ENCODE data around the gene RREB1.

RREB1 gene

DNA sequence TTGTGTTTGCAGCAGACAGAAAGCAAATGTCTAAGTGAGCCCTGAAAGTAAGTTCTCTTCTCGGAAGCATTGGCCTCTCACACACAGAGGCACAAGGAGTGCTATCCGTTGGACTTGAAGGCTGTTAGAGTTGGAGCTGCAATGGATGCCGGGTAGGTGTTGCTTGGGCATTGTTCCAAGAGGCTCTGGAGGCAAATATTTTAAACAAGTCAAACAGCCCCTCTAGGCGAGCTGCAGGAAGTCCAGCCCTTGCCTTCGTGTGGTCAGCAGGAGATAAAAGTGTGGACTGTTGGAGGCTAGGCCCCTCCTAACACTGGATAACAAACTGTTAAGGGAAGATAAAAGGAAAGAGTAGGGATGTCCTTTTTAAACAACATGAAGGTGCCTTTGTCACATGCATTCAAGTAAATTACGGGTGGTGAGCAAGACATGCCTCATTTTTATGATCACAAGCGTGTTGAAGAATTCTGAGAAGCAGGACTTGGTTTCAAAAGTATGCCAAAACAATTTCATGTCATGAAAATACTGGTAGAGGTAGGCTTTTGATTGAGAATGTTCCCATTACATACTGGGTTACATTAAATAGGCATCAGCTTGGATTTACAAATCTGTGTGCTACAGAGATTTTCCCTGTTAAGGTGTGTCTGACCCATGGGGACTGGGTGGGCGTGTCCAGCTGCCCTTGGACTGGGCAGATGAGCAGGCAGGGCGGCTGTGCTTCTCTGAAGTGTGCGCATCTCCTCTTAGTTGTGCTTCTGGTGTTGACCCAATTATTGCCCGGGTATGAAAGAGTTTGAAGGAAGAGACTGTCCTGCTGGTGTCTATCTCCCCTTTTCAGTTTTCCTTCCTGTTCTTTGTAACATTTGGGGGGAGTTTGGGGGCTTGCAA, 57.5 kb downstream of the RREB1 start:
- no peak for DNase-seq

GRCh38 chr6:7165890-7166267, 58.1 kb downstream of the RREB1 start:
- peak in 1 of 2 experiments; percentile 9 for DNase-seq

DNA sequence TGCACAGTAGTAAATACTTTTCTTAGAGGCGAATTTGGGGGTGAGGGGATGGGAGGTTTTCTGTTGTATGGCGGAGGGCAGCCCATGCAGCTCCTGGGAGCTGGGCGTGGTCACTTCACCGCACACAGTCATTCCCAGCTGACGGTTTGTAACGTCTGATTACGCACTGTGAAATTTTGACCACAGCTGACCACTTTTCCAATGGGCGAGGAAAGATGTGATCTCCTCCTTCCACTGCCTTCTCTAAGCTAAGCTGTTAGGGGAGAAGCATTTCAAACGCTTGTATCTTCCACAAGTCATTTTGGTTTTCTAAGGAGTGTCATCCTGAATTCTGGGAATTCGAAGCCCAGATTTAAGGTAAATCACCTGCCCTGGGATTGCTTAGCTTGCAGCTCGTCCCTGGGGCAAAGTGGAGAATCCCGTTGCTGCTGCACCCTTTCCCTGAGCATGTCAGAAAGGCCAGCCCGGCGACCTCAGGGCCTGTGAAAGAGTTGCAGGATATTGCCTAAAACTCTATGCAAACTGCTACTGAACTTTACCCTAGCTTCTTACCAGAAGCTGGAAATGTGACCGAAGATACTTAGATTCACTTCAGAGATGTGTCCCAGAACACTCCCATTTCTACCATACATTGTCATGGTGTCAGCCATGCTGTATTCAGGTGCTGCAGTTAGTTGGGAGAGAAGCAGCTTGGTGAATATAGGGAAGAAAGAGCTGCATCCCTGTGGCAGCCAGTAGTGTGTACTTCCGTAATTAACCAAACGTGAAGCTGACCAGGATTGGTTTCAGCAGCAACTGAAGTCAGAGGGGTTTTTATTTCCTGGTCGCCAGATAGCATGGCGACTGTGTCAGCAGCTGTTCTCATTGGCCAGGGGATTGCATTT, 58.9 kb downstream of the RREB1 start:
- no peak for DNase-seq

DNA sequence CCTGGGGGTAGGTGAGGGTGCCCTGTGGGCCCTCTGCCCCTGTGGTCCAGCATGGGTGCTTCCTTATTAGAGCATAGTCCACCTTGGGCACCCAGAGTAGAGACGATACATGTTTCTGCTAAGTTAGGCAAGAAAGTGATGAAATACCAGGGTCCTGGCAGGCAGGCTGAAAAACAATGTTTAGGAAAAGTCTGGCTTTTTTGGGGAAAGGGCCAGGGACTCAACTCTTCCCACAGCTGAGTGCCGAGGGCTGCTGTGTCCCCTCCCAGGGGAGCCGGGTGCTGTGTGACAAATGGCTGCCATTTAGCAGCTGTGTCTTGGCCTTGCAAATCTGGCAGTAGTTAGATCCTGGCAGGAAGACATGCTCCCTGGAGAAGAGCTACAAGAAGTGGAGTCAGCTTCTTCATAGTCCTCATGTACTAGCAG, 61.5 kb downstream of the RREB1 start:
- DNase-seq, result no peak

- no peak for DNase-seq
Observed at GRCh38 chr6:7170117-7170732, 62.5 kb downstream of the RREB1 start.

DNA sequence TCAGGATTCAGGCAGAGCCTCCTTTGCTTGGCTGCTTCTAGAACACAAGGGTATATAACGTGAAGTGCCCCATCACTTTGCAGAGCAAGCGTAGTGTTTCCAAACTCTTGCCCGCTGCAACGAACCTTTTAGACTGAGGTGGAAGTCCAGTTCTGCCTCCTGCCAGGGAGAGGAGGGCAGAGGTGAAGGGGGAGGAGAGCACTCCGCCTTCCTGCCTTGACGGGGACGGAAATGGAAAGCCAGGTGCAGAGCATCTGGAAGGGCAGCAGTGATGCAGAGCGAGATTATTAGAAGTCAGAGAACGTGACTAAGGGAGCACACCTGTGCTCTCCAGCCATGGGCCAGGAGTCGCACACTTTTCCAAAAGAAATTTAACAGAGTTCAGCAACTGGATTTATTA, 63.4 kb downstream of the RREB1 start:
- DNase-seq, result no peak

DNA sequence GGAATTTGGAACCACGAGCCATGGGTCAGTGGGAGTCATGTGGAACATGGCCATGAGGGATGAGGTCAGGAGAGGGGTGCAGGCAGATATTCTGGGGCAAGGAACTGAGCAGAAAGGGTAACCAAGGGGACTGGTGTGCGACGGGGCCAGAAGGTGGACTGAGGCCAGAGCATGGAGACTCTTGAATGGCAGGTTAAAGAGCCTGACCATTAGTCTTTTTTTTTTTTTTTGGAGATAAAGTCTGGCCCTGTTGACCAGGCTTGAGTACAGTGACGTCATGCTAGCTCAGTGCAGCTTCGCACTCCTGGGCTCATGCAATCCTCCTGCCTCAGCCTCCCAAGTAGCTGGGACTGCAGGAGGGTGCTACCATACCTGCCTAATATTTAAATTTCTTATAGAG, 64.0 kb downstream of the RREB1 start:
- DNase-seq, result no peak

DNA sequence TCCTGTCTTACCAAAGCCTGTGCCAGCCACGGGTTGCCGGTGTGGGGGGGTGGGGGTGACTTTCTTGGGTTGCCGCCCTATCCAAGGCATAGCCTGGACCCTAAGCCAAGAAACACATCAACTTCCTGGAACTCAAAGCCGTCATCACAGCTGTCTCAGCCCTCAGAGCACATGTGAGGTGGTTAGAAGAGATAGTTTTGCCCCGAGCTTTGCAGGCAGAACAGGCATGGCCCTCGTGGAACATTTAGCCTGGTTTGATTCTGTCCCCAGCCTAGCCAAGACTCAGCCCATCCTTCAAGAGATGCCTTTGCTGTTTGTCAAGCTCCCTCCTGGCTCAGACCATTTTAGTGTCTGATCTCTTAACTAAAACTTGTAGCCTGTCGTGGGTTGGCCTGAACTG, 64.9 kb downstream of the RREB1 start:
- no peak for DNase-seq

GRCh38 chr6:7173843-7174503, 66.2 kb downstream of the RREB1 start:
- DNase-seq, result no peak

DNA sequence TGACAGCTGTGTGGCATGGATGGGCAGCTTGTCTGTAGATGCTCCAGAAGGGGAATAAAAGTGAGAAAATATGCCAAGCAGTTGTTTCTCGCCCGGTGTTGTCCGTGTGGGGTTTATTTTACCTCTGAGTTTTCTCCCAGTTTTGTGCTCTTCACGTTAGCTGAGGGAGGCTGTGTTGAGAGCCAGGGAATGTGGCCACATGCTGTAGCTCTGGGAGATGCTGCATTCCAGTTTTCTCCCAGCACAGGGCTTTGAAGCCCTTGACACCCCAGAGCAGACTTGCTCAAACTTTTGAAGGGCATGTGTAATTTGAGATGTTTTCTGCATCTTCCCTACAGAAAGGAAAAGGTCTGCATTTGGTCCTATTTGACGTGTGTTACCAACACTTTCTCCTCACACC, 67.7 kb downstream of the RREB1 start:
- DNase-seq, result no peak

GRCh38 chr6:7176208-7176607, 68.4 kb downstream of the RREB1 start:
- no peak for DNase-seq

- DNase-seq, result no peak
Observed at GRCh38 chr6:7178280-7178679, 70.5 kb downstream of the RREB1 start.

DNA sequence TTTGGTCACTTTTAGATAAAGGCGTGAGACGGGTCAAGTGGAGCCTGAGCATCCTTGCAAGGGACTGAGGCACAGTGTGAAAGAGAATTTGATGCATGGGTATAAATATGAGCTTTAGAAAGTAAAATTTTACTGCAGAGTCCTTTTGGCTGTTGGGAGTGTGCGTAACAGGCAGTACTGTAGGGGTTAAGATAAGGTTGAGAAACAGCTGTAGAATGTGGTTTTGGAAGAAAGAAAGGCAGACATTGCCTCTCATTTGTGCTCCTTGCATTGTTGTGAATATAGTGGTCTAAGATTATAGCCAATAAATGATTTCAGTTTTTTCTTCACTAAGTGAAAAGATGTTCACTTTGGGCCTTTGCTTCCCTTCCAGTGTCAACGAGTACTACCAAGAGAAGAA, 73.0 kb downstream of the RREB1 start:
- no peak for DNase-seq

DNA sequence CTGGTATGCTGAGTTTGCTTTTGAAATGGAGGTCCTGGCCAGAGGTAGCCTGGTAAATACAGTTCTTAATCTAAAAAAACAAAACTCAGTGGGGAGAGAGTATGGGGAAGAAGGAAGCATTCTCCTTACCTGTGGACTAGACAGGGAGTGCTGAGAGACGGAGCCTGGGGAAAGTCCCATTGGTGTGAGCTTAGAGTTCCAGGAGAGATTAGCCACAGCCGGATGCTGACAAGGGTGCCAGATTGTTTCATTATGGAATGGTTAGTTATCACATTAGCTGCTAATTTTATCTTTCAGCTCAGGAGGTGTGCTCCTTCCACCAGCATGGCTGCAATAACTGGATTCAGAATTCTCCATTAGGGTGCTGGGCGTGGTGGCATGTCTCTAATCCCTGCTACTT, 75.9 kb downstream of the RREB1 start:
- no peak for DNase-seq

DNA sequence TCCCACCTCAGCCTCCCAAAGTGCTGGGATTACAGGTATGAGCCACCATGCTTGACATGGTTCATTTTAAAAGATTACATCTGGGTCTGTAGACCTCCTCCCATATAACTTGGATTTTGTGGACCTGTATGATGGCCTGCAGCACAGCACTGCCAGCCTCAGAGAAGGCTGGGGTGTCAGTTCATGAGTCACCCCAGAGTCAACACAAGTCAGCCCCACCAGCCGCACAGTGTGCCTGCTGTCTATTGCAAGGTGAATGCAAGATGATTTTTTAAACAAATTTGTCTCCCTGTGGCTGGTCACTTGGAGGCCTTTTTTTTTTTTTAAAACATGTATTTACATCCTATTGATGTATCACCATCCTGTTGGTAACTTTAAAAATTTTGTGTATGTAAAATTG, 76.7 kb downstream of the RREB1 start:
- no peak for DNase-seq

DNA sequence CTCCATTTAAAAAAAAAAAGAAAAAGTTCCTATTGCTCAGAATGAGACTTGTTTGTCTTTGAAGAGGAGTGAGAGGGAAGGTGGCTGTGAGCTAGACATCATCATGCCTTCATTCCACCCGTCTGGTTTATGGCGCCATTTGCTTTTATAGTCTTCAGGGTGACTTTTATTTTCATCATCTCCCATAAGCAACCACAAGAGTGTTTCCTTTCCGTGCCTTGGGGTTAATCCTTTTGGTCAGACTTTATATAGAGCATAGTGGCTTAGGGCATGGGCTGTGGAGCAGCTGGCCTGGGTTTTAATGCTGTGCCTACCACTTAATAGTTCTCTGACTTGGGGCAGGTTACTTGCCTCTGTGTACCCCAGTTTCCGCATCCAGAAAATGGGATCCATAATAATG, 77.8 kb downstream of the RREB1 start:
- no peak for DNase-seq

- no peak for DNase-seq
Observed at GRCh38 chr6:7188492-7188891, 80.7 kb downstream of the RREB1 start.

GRCh38 chr6:7189101-7189758, 81.5 kb downstream of the RREB1 start:
- no peak for DNase-seq

DNA sequence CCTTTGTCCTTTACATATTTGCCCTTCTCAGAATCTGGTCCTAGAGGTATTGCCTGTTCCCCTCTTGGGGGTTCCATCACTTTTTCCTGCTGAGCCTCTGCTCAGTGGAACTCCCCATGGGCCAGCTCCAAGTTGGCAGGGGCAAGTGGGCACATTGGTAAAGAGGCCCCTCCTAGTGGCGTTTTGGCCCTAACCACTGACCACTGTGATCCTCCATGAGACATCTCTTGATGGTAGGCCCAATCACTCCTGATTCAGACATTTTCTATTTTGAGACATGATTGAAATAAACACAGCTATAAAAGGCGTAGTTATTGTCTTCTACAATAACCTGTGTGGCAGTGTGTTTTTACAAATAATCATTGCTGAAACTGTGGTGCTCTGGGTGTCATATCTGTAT, 83.0 kb downstream of the RREB1 start:
- DNase-seq, result no peak

GRCh38 chr6:7193122-7193521, 85.4 kb downstream of the RREB1 start:
- no peak for DNase-seq

GRCh38 chr6:7194657-7195056, 86.9 kb downstream of the RREB1 start:
- no peak for DNase-seq

DNA sequence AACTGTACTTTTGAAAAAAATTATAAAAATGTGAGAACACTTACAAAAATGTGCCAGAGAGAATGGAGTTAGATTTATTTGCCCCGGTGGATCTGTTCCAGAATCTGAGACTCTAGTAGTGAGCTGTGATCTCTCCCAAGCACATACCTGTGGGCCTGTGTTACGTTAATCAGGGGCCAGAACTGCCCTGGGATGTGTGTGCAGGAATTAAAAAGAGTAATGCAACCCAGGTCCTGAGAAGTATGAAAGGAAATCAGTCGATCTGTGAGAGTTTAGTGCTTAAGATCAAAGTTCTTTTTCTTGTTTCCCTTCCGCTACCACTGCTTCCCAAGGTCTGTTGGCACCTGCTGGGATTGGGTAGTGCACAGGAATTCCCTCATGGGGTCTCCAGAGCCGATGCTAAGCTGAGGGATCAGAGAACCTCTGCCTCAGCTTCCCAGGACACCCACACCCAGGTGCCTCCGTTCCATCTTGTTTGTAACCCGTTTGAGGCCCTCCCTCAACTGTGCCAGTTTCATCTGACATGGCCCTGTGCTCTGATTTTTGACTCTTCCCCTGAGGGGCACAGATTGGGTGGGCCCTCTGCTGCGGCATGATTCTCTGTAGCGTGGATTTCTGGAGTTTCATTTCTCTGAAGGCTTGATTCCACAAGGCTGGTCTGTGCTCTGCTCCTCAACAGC, 87.7 kb downstream of the RREB1 start:
- no peak for DNase-seq
